Measurements from ENCODE around the gene FRMD8.
"Not testable (repeated sequence)": the region's sequence is repeated elsewhere in the genome, so short reads cannot be mapped to it uniquely, and the experiment has no call there.

The FRMD8 gene

GRCh38 chr11:65436412-65437032 is 50.1 kb downstream of the FRMD8 start:
- no peak for DNase-seq (ENCODE audit: low read depth)

DNA sequence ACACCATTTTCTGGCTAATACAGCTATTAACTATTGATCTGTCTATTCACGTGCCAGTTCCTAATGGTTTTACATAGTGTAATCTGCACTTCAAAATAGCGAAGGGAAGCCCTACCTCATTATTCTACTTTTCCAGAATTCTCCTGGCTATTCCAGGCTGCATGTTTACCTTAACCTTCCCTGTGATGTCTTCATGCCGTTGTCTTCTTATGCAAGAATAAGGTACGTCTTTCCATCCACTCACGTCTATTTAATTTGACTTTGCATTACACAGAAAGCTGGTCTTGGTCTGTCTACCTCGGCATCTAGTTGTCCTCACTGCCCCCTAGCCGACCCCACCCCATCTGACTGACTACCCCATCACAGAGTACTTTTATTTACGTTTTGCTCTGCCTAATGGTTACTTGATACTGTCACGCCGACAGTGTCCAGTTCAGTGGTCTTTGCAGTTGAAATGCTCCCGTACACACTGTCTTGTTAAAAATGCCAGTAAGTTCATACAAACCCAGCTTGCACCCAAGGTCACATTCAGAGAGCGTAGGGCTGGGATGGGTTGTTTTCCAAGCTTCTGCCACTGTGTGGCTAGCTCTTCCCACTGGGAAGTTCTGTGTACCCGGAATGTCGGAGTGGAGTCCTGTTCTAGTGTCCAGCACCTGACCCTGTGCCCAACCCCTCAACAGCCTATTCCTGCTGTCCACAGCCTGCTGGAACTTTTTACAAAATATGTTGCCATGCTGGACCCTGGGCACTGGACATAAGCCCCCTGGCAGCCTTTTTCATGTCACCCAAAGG is 51.2 kb downstream of the FRMD8 start:
- no peak for DNase-seq (ENCODE audit: low read depth)

DNA sequence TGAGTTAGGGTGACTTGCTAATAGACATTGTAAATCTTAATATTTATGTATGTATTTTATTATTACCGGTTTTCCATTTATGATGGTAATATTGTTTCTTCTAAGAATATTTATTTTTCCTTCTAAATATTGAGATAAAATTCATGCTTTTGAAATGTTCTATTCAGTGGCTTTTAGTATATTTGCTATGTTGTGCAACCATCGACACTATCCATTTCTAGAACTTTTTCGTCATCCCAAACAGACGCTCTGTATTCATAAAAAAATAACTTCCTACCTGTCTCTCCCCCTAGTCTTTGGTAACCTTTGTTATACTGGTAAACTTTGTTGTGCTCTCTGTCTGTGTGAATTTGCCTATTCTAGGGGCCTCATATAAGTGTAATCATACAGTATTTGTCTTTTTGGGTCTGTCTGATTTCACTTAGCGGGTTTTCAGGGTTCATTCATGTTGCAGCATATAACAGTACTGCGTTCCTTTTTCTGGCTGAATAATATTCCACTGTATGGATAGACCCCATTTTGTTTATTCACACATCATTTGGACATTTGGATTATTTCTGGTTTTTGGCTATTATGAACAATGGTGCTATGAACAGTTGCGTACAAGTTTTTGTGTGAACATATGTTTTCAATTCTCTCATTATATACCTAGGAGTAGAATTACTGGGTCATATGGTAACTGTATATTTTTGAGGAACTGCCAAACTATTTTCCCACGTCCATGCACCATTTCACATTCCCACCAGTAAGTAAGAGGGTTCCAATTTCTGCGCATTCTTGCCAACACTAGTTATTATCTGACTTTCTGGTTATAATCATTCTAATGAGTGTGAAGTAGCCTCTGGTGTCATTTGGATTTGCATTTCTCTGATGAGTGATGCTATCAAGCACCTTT is 52.1 kb downstream of the FRMD8 start:
- DNase-seq (ENCODE audit: low read depth): no peak

GRCh38 chr11:65439331-65440181 is 53.1 kb downstream of the FRMD8 start:
- no peak for DNase-seq (ENCODE audit: low read depth)

- no peak for DNase-seq (ENCODE audit: low read depth)
These were observed 54.5 kb downstream of the FRMD8 start for GRCh38 chr11:65440831-65441499.

DNA sequence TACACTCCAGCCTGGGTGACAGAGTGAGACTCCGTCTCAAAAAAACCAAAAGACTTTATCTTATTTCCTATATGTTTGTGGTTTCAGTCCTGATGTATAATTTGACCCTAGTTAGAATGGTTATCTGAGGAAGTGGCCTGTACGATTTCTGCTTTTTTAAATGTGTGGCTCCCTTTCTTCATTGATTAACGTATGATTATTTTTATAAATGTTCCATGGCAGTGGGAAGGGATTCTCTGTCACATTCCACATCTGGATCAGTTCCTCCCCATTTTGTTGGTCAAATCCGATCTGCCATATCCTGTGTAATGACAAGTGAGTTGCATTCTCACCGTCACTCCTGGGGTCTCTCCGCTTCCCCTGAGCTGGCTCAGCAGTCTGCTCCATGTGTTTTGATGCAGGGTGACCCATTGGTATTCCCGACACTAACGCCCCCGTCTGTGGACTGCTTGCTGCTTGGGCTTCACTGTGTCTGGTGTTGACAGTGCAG is 56.5 kb downstream of the FRMD8 start:
- no peak for DNase-seq (ENCODE audit: low read depth)

DNA sequence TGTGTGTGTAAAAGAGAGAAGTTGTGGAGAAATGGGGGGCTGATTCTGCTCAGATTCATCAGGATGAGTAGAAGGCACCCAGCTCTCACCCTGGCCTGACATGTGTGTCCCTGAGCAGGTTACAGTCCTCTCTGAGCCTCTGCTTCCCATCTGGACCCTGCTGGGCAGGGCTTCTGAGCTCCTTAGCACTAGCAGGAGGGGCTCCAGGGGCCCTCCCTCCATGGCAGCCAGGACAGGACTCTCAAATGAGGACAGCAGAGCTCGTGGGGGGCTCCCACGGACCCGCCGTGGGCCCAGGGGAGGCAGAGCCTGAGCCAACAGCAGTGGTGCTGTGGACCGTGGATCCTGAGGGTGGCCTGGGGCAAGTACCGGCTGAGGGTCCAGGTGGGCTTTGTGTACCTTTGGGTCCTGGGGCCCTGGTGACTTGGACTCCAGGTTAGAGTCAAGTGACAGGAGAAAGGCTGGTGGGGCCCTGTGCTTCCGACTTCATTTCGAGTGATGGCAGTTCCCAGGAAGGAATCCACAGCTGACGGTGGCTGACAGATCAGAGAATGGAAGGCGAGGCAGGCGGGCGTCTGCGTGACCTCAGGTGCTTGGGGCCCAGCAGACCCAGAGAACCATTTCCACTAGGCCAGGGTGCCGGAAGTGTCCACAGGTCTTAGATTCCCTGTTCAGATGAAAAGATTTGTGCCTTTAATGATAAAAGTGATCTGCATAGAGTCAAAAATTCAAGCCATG is 58.0 kb downstream of the FRMD8 start:
- no peak for DNase-seq (ENCODE audit: low read depth)

GRCh38 chr11:65445101-65445603 is 58.7 kb downstream of the FRMD8 start:
- DNase-seq (ENCODE audit: low read depth): no peak

DNA sequence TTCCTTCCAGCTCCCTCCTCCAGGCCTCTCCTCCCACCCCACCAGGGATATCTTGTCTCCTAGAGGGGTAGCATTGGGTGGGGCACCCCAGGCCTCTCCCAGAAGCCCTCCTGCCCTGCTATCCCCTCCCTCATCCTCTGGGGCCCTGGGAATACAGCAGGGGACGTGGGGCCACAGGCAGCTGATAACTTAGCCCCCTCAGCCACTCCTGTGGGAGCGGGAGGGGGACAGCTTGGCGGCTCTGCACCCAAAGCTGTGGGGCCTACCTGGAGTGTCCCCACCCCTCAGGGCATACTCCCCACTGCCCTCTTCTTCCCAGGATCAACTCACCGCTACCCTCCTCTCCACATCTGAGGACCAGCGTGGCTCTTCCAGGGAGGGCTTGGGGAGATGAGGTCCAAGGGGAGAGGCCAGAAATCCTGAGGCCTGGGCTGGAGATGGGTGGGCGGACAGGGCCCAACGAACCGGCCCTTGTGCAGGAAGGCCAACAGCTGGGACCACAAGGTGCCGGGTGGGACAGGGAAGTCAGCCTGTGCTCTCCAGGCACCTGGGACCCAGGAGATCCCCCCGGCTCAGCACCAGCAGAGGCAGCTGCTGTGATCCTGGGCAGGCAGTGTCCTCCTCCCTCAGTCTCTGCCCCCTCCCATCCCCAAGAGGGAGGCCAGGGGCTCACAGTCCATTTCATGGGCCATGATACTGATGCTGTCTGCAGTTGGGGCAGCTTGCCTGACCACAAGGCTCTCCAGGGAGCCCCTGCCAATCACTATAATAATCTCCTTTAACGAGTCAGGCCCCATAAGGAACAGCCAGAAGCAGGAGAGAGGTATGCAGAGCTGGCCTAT is 59.4 kb downstream of the FRMD8 start:
- DNase-seq (ENCODE audit: low read depth): no peak

GRCh38 chr11:65446446-65447277 is 60.2 kb downstream of the FRMD8 start:
- no peak for DNase-seq (ENCODE audit: low read depth)

- DNase-seq (ENCODE audit: low read depth): no peak
These were observed 61.6 kb downstream of the FRMD8 start for GRCh38 chr11:65448074-65448417.

DNA sequence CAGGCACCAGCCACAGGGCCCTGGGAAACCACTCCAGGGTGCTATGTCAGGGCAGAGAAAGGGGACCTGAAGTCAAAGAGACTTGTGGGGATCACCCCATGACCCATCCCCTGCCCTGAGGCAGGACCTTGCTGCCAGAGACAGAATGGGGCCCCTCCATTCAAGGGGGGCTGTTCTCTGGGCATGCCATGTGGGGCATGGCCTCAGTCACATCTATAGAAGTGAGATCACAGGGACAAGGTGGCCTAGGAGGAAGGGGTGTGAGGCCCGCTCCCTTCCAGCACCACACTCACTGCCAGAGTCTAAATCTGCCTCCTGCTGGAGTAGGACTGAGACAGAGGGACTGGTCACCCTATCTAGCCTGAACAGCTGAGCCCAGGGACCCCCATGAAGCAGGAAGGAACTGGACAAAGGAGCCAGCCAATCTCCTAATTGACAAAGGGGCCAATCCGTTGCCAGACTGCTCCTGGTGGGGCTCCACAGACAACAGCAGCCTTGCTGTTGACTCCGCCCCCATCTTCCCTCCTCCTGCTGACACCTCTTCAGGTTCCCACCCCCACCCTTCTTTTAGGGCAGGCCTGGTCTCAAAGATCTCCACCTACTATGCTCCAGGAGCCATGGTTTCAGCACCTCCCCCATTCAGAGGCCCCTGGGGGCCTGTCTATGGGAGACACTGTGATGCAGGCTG is 62.1 kb downstream of the FRMD8 start:
- no peak for DNase-seq (ENCODE audit: low read depth)

GRCh38 chr11:65451301-65451700 is 64.9 kb downstream of the FRMD8 start:
- DNase-seq (ENCODE audit: low read depth): not testable (repeated sequence)

DNA sequence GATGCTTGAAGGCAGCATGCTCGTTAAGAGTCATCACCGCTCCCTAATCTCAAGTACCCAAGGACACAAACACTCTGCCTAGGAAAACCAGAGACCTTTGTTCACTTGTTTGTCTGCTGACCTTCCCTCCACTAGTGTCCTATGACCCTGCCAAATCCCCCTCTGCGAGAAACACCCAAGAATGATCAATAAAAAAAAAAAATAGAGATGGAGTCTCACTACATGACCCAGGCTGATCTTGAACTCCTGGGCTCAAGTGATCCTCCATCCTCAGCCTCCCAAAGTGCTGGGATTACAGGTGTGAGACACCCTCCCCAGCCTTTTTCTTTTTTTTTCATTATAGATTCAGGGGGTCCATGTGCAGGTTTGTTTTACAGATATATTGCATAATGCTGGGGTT is 65.8 kb downstream of the FRMD8 start:
- not testable (repeated sequence) for DNase-seq (ENCODE audit: low read depth)

DNA sequence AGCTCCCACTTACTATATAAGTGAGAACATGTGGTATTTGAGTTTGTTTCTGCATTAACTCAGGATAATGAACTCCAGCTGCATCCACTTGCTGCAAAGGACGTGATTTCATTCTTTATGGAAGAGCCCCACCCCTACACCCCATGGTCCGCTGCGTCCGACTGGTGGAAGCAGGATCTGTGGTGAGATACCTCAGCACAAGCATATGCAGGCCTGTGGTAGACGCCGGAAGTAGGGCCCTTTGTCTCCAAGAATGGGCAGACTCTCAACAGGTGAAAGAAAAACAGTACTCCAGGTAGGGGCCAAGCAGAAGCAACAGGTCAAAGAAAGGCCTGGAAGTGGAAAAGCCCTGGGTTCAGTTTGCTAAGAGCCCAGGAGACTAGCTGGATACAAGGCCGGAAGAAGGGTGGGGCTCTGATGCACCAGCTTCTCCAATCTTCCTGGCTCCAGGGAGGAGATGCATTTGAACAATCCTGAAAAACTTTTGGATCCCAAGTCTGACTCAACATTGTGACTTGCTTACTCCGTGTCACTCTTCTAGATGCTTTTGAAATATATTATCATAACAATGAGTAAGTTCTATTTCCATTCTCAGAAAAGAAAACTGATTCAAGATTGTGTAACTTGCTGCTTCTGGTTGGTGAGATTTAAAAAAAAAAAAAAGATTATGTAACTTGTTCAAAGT is 66.5 kb downstream of the FRMD8 start:
- no peak for DNase-seq (ENCODE audit: low read depth)

- DNase-seq (ENCODE audit: low read depth): no peak
These were observed 67.9 kb downstream of the FRMD8 start for GRCh38 chr11:65454311-65454695.
